ENCODE measurements around the gene KRT80. TPM values are rescaled to one million over a fixed set of nuclear protein-coding genes. Genes with fewer than 3 reads are reported as not detected.

The KRT80 gene
- total RNA-seq, 1 experiment from 2014 or later, result 8.8 TPM

DNA sequence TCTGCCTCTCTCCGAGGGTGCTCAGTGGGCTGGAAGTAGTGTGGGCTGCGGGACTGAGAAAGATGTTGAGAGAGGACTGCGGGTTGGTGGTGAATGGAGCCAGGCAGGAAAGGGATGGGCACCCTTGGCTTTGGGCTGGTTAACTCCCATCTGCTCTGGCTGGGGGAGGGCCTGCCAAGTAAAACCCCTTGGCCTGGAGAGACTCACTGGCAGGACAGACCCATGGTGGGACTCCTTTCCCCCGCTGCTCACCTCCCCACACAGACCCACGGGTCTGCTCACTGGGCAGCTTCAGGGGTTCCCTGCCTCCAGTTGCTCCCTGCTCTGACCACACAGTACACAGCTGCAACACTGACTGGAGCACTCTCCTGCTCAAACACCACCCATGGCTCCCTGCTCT, 54.1 kb downstream of the KRT80 start:
- Histone ChIP-seq H3K9me3 (ENCODE audit: control insufficient read depth in 1 of 2, insufficient read depth in 1 of 2, low read depth in 1 of 2, low read length in 2 of 2) (no peaks in the 10 kb centered on the region), H3K9ac (ENCODE audit: low read length) (no peak overlapping the region), H2AFZ (ENCODE audit: low read depth, low read length, poor library complexity, severe bottlenecking) (no peak overlapping the region), H3K27ac (ENCODE audit: low read depth, low read length) (no peak overlapping the region), H3K4me2 (ENCODE audit: low read length) (no peak overlapping the region), H3K9me2 (ENCODE audit: insufficient read depth) (no peaks in the 10 kb centered on the region), H3K79me2 (ENCODE audit: insufficient read depth, low read length) (no peaks in the 10 kb centered on the region), H3K36me3 (ENCODE audit: control insufficient read depth in 1 of 2, insufficient read depth in 2 of 2, low read length in 2 of 2) (no peaks in the 10 kb centered on the region), H3K4me3 (replicated peaks in 1 of 2; ENCODE audit: low read depth in 1 of 2, low read length in 2 of 2) (no peak overlapping the region), H3K27me3 (ENCODE audit: insufficient read depth, low read length) (no peaks in the 10 kb centered on the region), H4K20me1 (ENCODE audit: insufficient read depth) (no peaks in the 10 kb centered on the region), H3K4me1 (ENCODE audit: control insufficient read depth in 1 of 2, insufficient read depth in 2 of 2, low read length in 2 of 2) (peaks cover 3 to 25% of the 10 kb centered on the region in 2 experiments)
- DNase-seq (ENCODE audit: low read depth, low spot score) (no peak), ATAC-seq (no peak)
- ChIA-PET POLR2A (interaction anchor here (0.7 kb wide), 1 partner anchor 9 kb away, joined by 7 read pairs; no protein-coding TSS in a partner anchor), CTCF (interaction anchor here (1.9 kb wide), 1 partner anchor 748 kb away, joined by 6 read pairs; no protein-coding TSS in a partner anchor), RAD21 (ENCODE audit: low non-redundant PET in 1 of 2, low total read pairs in 2 of 2, uncharacterized antibody in 2 of 2, unreplicated experiment in 2 of 2) (no interaction called here)
- no peak for TF ChIP-seq EZH2 (IDR thresholded peaks at IDR 0.05)
- TF ChIP-seq SP1 (IDR thresholded peaks at IDR 0.05; ENCODE audit: low read depth), result no peak
- TF ChIP-seq POLR2A (IDR thresholded peaks at IDR 0.05; ENCODE audit: borderline replicate concordance, extremely low read depth, insufficient read depth, insufficient read length), result no peak
- no peak for TF ChIP-seq CBX3 (IDR thresholded peaks at IDR 0.05; ENCODE audit: low read depth)
- no peak for TF ChIP-seq FOSL1 (IDR thresholded peaks at IDR 0.05; ENCODE audit: low read depth)
- TF ChIP-seq RAD21 (IDR thresholded peaks at IDR 0.05; ENCODE audit: low read depth), result no peak
- no peak for TF ChIP-seq CTCF (IDR thresholded peaks at IDR 0.05 in 2 of 3, conservative IDR thresholded peaks at IDR 0.05 in 1 of 3; ENCODE audit: borderline replicate concordance in 1 of 3, insufficient read depth in 1 of 3, low read depth in 2 of 3, low read length in 2 of 3)
- no peak for TF ChIP-seq ELF1 (IDR thresholded peaks at IDR 0.05; ENCODE audit: borderline replicate concordance, low read depth)
- no peak for TF ChIP-seq CEBPB (IDR thresholded peaks at IDR 0.05; ENCODE audit: low read depth)
- no peak for TF ChIP-seq JUND (IDR thresholded peaks at IDR 0.05)
- TF ChIP-seq POLR2AphosphoS5 (IDR thresholded peaks at IDR 0.05; ENCODE audit: low read depth, low read length), result no peak
- no peak for TF ChIP-seq SIN3A (IDR thresholded peaks at IDR 0.05; ENCODE audit: low read depth)
- TF ChIP-seq ATF3 (IDR thresholded peaks at IDR 0.05), result no peak
- intact Hi-C loops (cut with micrococcal nuclease), result loop anchor here (5.0 kb wide), 1 partner anchor 235 kb away; no protein-coding TSS in a partner anchor
- no TSS peak for BruUV-seq (replicated peaks)
